ENCODE measurements around the gene SORCS1.
"Not testable (repeated sequence)": the region's sequence is repeated elsewhere in the genome, so short reads cannot be mapped to it uniquely, and the experiment has no call there.

Gene SORCS1

GRCh38 chr10:107043461-107043860 is 121.0 kb downstream of the SORCS1 start:
- no peak for DNase-seq

- DNase-seq = no peak
These were observed 127.0 kb downstream of the SORCS1 start for GRCh38 chr10:107037192-107038122.

- DNase-seq = no peak
These were observed 130.6 kb downstream of the SORCS1 start for GRCh38 chr10:107033799-107034422.

- DNase-seq = no peak
These were observed 131.7 kb downstream of the SORCS1 start for GRCh38 chr10:107032700-107033401.

- peak; percentile 19 for DNase-seq
These were observed 132.4 kb downstream of the SORCS1 start for GRCh38 chr10:107031931-107032699.

- DNase-seq = no peak
These were observed 136.3 kb downstream of the SORCS1 start for GRCh38 chr10:107028236-107028635.

GRCh38 chr10:107025676-107026075 is 138.8 kb downstream of the SORCS1 start:
- DNase-seq = no peak

- not testable (repeated sequence) for DNase-seq
These were observed 140.5 kb downstream of the SORCS1 start for GRCh38 chr10:107024033-107024432.

GRCh38 chr10:107022600-107023354 is 141.7 kb downstream of the SORCS1 start:
- DNase-seq = no peak

GRCh38 chr10:107019154-107019553 is 145.4 kb downstream of the SORCS1 start:
- DNase-seq = no peak

GRCh38 chr10:107013258-107014006 is 151.1 kb downstream of the SORCS1 start:
- no peak for DNase-seq

- no peak for DNase-seq
These were observed 152.5 kb downstream of the SORCS1 start for GRCh38 chr10:107011992-107012391.

GRCh38 chr10:107011105-107011504 is 153.4 kb downstream of the SORCS1 start:
- DNase-seq = no peak

- no peak for DNase-seq
These were observed 154.0 kb downstream of the SORCS1 start for GRCh38 chr10:107010531-107010930.

GRCh38 chr10:107004362-107004761 is 160.1 kb downstream of the SORCS1 start:
- DNase-seq = no peak

- DNase-seq = no peak
These were observed 162.4 kb downstream of the SORCS1 start for GRCh38 chr10:107002068-107002467.

- DNase-seq = no peak
These were observed 165.3 kb downstream of the SORCS1 start for GRCh38 chr10:106999118-106999707.

- no peak for DNase-seq
These were observed 166.8 kb downstream of the SORCS1 start for GRCh38 chr10:106997721-106998120.

GRCh38 chr10:106996510-106996909 is 168.0 kb downstream of the SORCS1 start:
- DNase-seq = no peak

GRCh38 chr10:106992055-106992454 is 172.5 kb downstream of the SORCS1 start:
- DNase-seq = no peak

- no peak for DNase-seq
These were observed 173.4 kb downstream of the SORCS1 start for GRCh38 chr10:106991091-106991490.

Data from fibroblast of skin of back (primary cell).